Epithelial cell of esophagus (primary cell): ENCODE measurements around the gene DIP2C.
"Not testable (repeated sequence)": the region's sequence is repeated elsewhere in the genome, so short reads cannot be mapped to it uniquely, and the experiment has no call there.

ENCODE experiments used
- DNase-seq: peaks from one replicate; pipeline ENCODE4 v3.0.0; 2010; ENCODE audit warnings: low read depth
- H3K4me3 ChIP-seq: 2 replicates; pipeline ENCODE4 v1.5.1; 2011; ENCODE audit warnings: mild to moderate bottlenecking, low read length, control low read depth
- TF ChIP-seq, protein P1 (sequence below): IDR thresholded peaks from 2 replicates; pipeline ENCODE4 v1.5.1; 2011; ENCODE audit warnings: low read depth, mild to moderate bottlenecking, low read length, control low read depth, inconsistent platforms; ENCODE audit not compliant: insufficient read depth; ENCODE audit errors: missing control alignments

Gene DIP2C

DNA sequence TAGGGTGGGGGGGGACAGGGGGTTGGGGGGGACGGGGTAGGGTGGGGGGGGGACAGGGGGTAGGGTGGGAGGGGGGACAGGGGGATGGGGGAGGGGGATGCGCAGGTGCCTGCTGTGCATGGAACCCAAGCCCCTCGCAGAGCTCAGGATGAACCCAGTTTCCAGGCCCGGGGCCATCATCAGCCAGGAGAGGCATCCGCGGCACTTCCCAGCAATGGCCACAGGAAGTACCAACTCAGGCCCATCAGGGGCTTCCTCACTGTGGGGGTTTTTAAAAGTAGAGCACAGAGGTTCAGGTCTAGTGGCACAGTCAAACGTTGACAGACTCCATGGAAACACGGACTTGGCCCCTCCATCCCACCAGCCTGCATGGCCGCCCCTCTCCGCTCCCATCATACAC, 172.7 kb downstream of the DIP2C start:
- TF ChIP-seq, protein P1, sequence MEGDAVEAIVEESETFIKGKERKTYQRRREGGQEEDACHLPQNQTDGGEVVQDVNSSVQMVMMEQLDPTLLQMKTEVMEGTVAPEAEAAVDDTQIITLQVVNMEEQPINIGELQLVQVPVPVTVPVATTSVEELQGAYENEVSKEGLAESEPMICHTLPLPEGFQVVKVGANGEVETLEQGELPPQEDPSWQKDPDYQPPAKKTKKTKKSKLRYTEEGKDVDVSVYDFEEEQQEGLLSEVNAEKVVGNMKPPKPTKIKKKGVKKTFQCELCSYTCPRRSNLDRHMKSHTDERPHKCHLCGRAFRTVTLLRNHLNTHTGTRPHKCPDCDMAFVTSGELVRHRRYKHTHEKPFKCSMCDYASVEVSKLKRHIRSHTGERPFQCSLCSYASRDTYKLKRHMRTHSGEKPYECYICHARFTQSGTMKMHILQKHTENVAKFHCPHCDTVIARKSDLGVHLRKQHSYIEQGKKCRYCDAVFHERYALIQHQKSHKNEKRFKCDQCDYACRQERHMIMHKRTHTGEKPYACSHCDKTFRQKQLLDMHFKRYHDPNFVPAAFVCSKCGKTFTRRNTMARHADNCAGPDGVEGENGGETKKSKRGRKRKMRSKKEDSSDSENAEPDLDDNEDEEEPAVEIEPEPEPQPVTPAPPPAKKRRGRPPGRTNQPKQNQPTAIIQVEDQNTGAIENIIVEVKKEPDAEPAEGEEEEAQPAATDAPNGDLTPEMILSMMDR = no peak
- H3K4me3 ChIP-seq = no peak overlapping the region
- no peak for DNase-seq

DNA sequence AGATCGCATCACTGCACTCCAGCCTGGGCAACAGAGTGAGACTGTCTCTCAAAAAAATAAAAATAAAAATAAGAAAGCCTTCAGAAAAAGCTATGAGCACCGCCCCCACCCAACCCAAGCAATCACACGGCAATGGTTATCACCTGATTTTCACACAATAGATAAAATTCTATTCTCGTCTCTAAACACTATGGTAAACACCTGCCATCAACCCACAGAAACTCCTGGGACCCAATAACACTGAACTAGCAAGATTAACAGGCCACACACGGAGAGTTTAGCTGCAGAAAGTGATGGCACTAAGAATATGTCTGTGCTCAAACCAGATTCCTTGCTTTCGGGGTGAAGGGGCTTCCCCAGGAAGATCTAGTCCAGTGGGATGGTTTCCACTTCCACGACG, 173.8 kb downstream of the DIP2C start:
- DNase-seq = no peak
- TF ChIP-seq, protein P1 = no peak
- H3K4me3 ChIP-seq = no peak overlapping the region

DNA sequence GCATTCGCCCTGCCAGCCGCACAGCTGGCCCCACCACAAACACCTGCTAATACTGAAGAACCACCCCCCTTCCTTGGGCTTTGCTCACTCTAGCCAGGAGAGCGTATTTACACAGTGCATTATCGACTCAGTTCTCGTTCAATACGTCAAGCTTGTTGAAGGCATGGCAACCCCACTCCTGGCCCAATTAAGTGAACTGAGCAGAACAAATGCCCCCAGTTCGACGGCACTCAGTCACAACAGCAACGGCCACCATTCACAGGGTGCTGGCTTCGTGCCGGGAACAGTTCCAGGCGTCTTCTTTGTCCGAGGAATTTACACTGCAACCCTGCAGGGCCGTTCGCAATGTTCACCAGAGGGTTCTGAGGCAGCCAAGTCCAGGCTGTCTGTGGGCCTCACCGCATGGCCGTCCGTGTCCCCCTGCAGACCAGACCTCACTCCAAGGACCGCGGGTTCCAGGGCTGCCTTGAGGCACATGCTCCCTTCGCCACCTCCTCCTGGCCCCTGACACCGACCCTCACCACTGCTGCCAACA, 175.3 kb downstream of the DIP2C start:
- H3K4me3 ChIP-seq = no peak overlapping the region
- TF ChIP-seq, protein P1 = no peak
- no peak for DNase-seq

DNA sequence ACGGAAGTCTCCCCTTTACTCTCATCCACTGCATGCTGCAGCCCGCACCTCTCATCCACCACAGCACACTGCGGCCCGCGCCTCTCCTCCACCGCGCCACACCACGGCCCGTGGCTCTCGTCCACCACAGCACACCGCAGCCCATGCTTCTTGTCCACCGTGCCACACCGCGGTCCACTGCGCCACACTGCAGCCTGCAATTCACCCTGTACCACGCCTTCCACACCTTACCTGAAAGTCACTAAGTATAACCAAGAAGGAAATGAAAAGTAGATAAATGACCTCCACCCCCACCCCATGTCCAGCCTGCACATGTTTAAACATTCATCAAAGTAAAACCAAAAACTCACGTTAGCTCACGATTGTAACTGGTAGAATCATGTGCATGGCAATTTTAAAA, 176.1 kb downstream of the DIP2C start:
- DNase-seq = no peak
- H3K4me3 ChIP-seq = no peak overlapping the region
- TF ChIP-seq, protein P1 = no peak

DNA sequence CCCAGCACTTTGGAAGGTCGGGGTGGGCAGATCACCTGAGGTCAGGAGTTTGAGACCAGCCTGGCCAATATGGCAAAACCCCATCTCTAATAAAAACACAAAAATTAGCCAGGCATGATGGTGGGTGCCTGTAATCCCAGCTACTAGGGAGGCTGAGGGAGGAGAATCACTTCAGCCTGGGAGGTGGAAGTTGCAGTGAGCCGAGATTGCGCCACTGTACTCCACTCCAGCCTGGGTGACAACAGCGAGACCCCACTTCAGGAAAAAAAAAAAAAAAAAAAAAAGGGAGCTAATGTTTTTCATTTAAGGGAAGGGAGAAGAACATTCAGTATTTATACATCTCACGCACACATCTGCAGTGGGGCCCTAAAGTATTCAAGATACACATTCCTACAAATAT, 176.8 kb downstream of the DIP2C start:
- H3K4me3 ChIP-seq, DNase-seq: not testable (repeated sequence)

DNA sequence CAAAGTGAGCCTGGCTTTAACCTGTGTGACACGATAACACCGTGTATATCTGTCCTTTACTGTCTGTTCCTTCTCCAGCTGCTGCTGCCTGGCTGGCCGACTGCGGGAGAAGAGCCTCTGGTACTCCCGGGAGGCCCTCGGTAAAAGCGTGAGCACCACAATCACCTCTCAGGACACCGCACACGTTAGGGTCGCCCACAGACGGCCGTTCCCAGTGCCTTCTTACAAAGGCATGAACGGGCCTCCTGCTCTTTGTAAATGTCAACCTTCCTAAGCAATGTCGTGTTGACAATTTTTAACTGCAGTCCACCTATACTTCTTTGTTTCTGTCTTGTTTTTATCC, 177.6 kb downstream of the DIP2C start:
- H3K4me3 ChIP-seq = no peak overlapping the region
- DNase-seq = no peak
- TF ChIP-seq, protein P1 = no peak

DNA sequence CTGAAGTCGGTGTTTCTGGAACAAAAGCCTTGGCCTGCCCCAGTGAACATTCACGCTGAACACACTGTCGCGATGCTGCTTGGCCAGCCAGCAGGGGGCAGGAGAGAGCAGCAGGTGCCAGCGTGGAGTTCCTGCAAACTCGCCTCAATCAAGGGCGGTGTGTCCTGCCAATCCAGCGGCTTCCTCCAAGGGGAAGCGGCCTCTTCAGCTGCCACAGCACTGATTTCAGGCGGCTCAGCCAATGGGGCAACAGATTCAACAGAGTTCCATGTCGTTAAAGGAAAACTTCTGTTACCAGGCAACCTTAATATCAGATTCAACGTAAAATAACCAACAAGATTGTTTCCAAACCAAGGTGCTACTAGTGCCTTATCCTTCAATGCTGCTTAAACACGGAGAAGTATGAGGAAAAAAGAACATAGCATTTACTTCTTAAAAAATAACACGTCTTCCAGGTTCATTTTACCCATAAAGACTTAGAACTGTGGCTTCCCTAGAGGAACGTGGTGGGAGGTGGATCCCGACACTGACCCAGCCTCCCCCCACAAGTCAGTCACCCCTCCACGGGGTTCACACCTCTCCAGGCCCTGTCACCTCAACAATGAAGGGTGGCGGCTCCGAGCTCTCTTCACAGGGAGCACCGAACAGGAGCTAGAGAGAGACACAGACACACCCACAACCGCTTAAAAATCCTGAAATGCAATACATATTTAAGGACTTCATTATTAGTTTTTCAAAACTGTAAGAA, 178.2 kb downstream of the DIP2C start:
- no peak overlapping the region for H3K4me3 ChIP-seq
- TF ChIP-seq, protein P1 = peak; percentile 96
- peak; percentile 87 for DNase-seq
